WERI-Rb-1 (cell line): ENCODE measurements around the gene DCAF11.

ENCODE experiments used
- DNase-seq: peaks from one replicate; pipeline ENCODE4 v3.0.0-alpha.2; 2020
- H3K27ac ChIP-seq: fragments of 250-450 bp; sonication (Bioruptor Pico); 2 replicates; pipeline ENCODE4 v1.5.1; 2020; ENCODE audit warnings: mild to moderate bottlenecking, moderate library complexity
- H3K27me3 ChIP-seq: fragments of 250-450 bp; sonication (Bioruptor Pico); 2 replicates; pipeline ENCODE4 v1.5.1; 2021; ENCODE audit warnings: mild to moderate bottlenecking, low read depth, moderate library complexity; ENCODE audit not compliant: insufficient read depth, severe bottlenecking
- H3K36me3 ChIP-seq: fragments of 250-450 bp; sonication (Bioruptor Pico); 2 replicates; pipeline ENCODE4 v1.5.1; 2020; ENCODE audit warnings: mild to moderate bottlenecking, moderate library complexity
- H3K4me3 ChIP-seq: 2 replicates; pipeline ENCODE4 v1.5.1; 2011; ENCODE audit warnings: low read depth, mild to moderate bottlenecking, control low read depth, low read length
- H3K9me3 ChIP-seq: fragments of 250-450 bp; sonication (Bioruptor Pico); 2 replicates; pipeline ENCODE4 v1.5.1; 2021; ENCODE audit warnings: mild to moderate bottlenecking, moderate library complexity; ENCODE audit not compliant: severe bottlenecking
- TF ChIP-seq, protein P1 (sequence below): IDR thresholded peaks from 2 replicates; pipeline ENCODE4 v1.5.1; 2011; ENCODE audit warnings: low read depth, mild to moderate bottlenecking, control low read depth, inconsistent platforms, low read length

Gene DCAF11

GRCh38 chr14:24081739-24082211 is 32.8 kb upstream of the DCAF11 start:
- Histone ChIP-seq H3K36me3 (no peaks in the 10 kb centered on the region), H3K9me3 (no peaks in the 10 kb centered on the region), H3K27me3 (no peaks in the 10 kb centered on the region), H3K27ac (peak overlapping the region; percentile 94), H3K4me3 (peak overlapping the region; percentile 70)
- TF ChIP-seq, protein P1, sequence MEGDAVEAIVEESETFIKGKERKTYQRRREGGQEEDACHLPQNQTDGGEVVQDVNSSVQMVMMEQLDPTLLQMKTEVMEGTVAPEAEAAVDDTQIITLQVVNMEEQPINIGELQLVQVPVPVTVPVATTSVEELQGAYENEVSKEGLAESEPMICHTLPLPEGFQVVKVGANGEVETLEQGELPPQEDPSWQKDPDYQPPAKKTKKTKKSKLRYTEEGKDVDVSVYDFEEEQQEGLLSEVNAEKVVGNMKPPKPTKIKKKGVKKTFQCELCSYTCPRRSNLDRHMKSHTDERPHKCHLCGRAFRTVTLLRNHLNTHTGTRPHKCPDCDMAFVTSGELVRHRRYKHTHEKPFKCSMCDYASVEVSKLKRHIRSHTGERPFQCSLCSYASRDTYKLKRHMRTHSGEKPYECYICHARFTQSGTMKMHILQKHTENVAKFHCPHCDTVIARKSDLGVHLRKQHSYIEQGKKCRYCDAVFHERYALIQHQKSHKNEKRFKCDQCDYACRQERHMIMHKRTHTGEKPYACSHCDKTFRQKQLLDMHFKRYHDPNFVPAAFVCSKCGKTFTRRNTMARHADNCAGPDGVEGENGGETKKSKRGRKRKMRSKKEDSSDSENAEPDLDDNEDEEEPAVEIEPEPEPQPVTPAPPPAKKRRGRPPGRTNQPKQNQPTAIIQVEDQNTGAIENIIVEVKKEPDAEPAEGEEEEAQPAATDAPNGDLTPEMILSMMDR = no peak
- DNase-seq = peak; percentile 89

DNA sequence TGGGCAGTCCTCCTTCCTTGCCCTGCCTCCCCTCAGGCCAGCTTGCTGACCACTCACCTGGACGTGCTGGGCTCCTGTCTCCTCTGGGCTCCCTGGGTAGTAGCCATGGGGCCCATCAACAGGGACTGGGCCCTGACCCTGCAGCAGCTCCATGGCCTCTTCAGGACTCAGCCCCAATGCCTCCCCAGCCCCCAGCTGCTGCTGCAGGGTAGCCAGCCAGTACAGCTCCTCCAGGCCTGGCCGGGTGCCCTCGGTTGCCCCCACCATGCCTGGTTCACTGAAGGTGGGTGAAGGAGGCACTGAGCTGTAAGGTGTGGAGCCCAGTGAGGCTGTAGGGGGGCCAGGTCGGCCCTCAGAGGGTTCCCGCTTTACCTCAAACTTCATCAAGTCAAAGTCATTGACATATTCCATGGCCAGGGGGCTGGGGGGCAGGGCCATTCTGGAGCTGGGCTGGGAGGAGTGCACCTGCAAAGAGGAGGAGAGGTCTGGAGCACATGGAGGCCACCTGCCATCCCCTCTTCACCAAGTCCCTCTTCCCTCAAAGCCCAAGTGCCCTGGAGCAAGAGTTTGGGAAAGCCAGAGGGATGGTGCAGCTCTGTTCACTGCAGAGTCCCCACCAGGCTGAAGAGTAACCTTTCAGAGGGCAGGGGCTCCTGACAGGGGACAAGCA is 32.0 kb upstream of the DCAF11 start:
- H3K36me3 ChIP-seq = no peaks in the 10 kb centered on the region
- peak overlapping the region; percentile 70 for H3K4me3 ChIP-seq
- TF ChIP-seq, protein P1 = no peak
- H3K27ac ChIP-seq = peak overlapping the region; percentile 94
- DNase-seq = no peak
- no peaks in the 10 kb centered on the region for H3K9me3 ChIP-seq
- no peaks in the 10 kb centered on the region for H3K27me3 ChIP-seq

DNA sequence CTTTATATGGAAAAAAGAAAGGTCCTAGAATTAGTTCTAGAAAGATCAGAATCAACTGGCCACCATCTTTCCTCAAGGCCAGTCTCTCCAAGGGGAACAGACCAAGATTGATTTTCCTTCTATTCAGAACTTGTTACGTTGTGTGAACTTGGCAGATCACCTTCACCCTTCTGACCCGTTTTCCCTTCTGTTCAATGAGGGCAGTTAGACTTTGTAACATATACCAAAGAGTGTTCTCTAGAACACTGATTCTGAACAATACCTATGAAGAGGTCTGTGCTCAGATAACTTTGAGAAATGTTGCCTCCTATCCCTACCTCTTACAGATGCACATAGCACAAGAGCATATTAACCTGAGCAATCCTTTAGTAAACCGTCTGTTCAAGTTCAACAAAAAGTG is 31.1 kb upstream of the DCAF11 start:
- no peaks in the 10 kb centered on the region for H3K27me3 ChIP-seq
- TF ChIP-seq, protein P1 = no peak
- no peak overlapping the region for H3K4me3 ChIP-seq
- no peaks in the 10 kb centered on the region for H3K9me3 ChIP-seq
- no peak overlapping the region for H3K27ac ChIP-seq
- no peaks in the 10 kb centered on the region for H3K36me3 ChIP-seq
- DNase-seq = no peak

- Histone ChIP-seq H3K27ac (peak overlapping the region; percentile 88), H3K27me3 (no peaks in the 10 kb centered on the region), H3K9me3 (no peaks in the 10 kb centered on the region), H3K4me3 (no peak overlapping the region), H3K36me3 (no peaks in the 10 kb centered on the region)
- TF ChIP-seq, protein P1 = no peak
- DNase-seq = no peak
These were observed 30.1 kb upstream of the DCAF11 start for GRCh38 chr14:24084440-24084839.

GRCh38 chr14:24085215-24085614 is 29.4 kb upstream of the DCAF11 start:
- Histone ChIP-seq H3K27ac (peak overlapping the region; percentile 88), H3K9me3 (no peaks in the 10 kb centered on the region), H3K27me3 (no peaks in the 10 kb centered on the region), H3K36me3 (no peaks in the 10 kb centered on the region), H3K4me3 (peak overlapping the region; percentile 23; the same call in 1 of the 2 replicates)
- TF ChIP-seq, protein P1 = no peak
- DNase-seq = peak; percentile 79
